GM12878 (cell line): ENCODE results near the gene ANKRD6. TPM values are rescaled to one million over a fixed set of nuclear protein-coding genes. Genes with fewer than 3 reads are reported as not detected.

ENCODE experiments used
- ATAC-seq: fragments of 200-7000 bp; cut with Tn5 transposase; 3 replicates; pipeline ENCODE4 v1.9.1; 2020; ENCODE audit warnings: mild to moderate bottlenecking, moderate library complexity
- BruUV-seq: library from RNA; stranded (reverse); fragments of 400-500 nt; replicated peaks from 2 replicates; lab custom pipeline; 2021; lab: Mats Ljungman, UMichigan
- CTCF ChIA-PET: fragments of 300-600 bp; sonication (Branson Sonifier 250); formaldehyde crosslinking; extraction: SDS; loops from one replicate; lab custom pipeline; 2021; ENCODE audit warnings: inconsistent platforms; lab: Yijun Ruan, JAX
- POLR2A ChIA-PET: fragments of 350-600 bp; formaldehyde crosslinking; extraction: SDS; loops from one replicate; lab custom pipeline; 2021; ENCODE audit warnings: inconsistent platforms; lab: Charles Lee
- RAD21 ChIA-PET: fragments of 300-600 bp; sonication (Branson Sonifier 250); formaldehyde crosslinking; loops from one replicate; lab custom pipeline; 2023; ENCODE audit warnings: antibody characterized with exemption; ENCODE audit not compliant: unreplicated experiment; lab: Charles Lee
- SMC1A ChIA-PET: fragments of 300-600 bp; sonication (Branson Sonifier 250); formaldehyde crosslinking; loops from one replicate; lab custom pipeline; 2023; ENCODE audit not compliant: unreplicated experiment, uncharacterized antibody; lab: Charles Lee
- DNase-seq: peaks from one replicate; pipeline ENCODE4 v3.0.0-alpha.2; 2011; ENCODE audit warnings: low read depth, low spot score
- FAIRE-seq: peaks from 3 replicates; lab custom pipeline; 2011; peaks lifted over from hg19 to GRCh38; lab: Jason Lieb, UNC
- H2AFZ ChIP-seq: 2 replicates; pipeline ENCODE4 v1.6.0; 2011; ENCODE audit warnings: low read depth, low read length, control low read depth; ENCODE audit not compliant: control insufficient read depth
- H3K27ac ChIP-seq: 2 replicates; pipeline ENCODE4 v1.5.1; 2011; ENCODE audit warnings: control low read depth; ENCODE audit not compliant: control insufficient read depth, insufficient read depth
- H3K27me3 ChIP-seq, 2 experiments: replicated peaks in 1 of 2; 2 replicates each; pipeline versions ENCODE4 v1.6.0 to v1.6.1; 2011; ENCODE audit warnings: low read length in 1 of 2; ENCODE audit not compliant: control insufficient read depth in 2 of 2, insufficient read depth in 2 of 2
- H3K36me3 ChIP-seq, 2 experiments: 2 replicates each; pipeline ENCODE4 v1.5.1; 2011; ENCODE audit warnings: low read length in 1 of 2; ENCODE audit not compliant: control insufficient read depth in 2 of 2, insufficient read depth in 2 of 2
- H3K4me1 ChIP-seq: 2 replicates; pipeline ENCODE4 v1.6.1; 2011; ENCODE audit warnings: mild to moderate bottlenecking, low read length, moderate library complexity, mixed read lengths; ENCODE audit not compliant: control insufficient read depth, insufficient read depth
- H3K4me2 ChIP-seq: 2 replicates; pipeline ENCODE4 v1.6.0; 2011; ENCODE audit warnings: control low read depth; ENCODE audit not compliant: control insufficient read depth, insufficient read depth
- H3K4me3 ChIP-seq: fragments of 200-600 bp; sonication (generic); 2 replicates; pipeline ENCODE4 v1.5.1; 2016
- H3K79me2 ChIP-seq: 2 replicates; pipeline ENCODE4 v1.6.0; 2011; ENCODE audit warnings: low read length; ENCODE audit not compliant: control insufficient read depth, insufficient read depth
- H3K9ac ChIP-seq: 2 replicates; pipeline ENCODE4 v1.8.0; 2011; ENCODE audit warnings: low read length, control low read depth, mixed read lengths; ENCODE audit not compliant: control insufficient read depth, insufficient read depth
- H3K9me3 ChIP-seq: replicated peaks from 3 replicates; pipeline ENCODE4 v1.5.1; 2011; ENCODE audit warnings: mild to moderate bottlenecking, low read length; ENCODE audit not compliant: control insufficient read depth, insufficient read depth
- H4K20me1 ChIP-seq: 2 replicates; pipeline ENCODE4 v1.6.0; 2011; ENCODE audit not compliant: control insufficient read depth, insufficient read depth
- CEBPZ ChIP-seq: fragments of 150-350 bp; IDR thresholded peaks from 2 replicates; pipeline ENCODE4 v1.6.1; 2016; ENCODE audit warnings: low read depth, low read length
- CUX1 ChIP-seq: IDR thresholded peaks from 2 replicates; pipeline ENCODE4 v1.6.1; 2012; ENCODE audit warnings: improper control_type of control experiment, low read depth, low read length; ENCODE audit not compliant: insufficient replicate concordance
- E2F8 ChIP-seq: fragments of 450-650 bp; IDR thresholded peaks from 2 replicates; pipeline ENCODE4 v1.6.1; 2018; ENCODE audit warnings: mild to moderate bottlenecking, low read depth, moderate library complexity; ENCODE audit not compliant: partially characterized antibody
- MXI1 ChIP-seq: fragments of 150-350 bp; IDR thresholded peaks from 2 replicates; pipeline ENCODE4 v1.6.1; 2011; ENCODE audit warnings: low read depth, mild to moderate bottlenecking, inconsistent platforms, low read length, improper control_type of control experiment
- NRF1 ChIP-seq: conservative IDR thresholded peaks from 2 replicates; pipeline ENCODE4 v1.6.1; 2011; ENCODE audit warnings: mild to moderate bottlenecking, low read depth, low read length, improper control_type of control experiment
- PBX3 ChIP-seq: IDR thresholded peaks from 2 replicates; pipeline ENCODE4 v1.6.1; 2011; ENCODE audit warnings: mild to moderate bottlenecking, low read depth, low read length, moderate library complexity; ENCODE audit not compliant: insufficient replicate concordance
- RB1 ChIP-seq: fragments of 450-650 bp; formaldehyde crosslinking; IDR thresholded peaks from 2 replicates; pipeline ENCODE4 v1.6.1; 2017; ENCODE audit warnings: mild to moderate bottlenecking, borderline replicate concordance
- SMAD5 ChIP-seq: IDR thresholded peaks from 2 replicates; pipeline ENCODE4 v1.6.1; 2016; ENCODE audit warnings: antibody characterized with exemption, low read depth
- SUZ12 ChIP-seq: fragments of 200-600 bp; sonication (generic); IDR thresholded peaks from one replicate; pipeline ENCODE4 v1.6.1; 2018; ENCODE audit warnings: antibody characterized with exemption, mild to moderate bottlenecking; ENCODE audit not compliant: unreplicated experiment
- WGBS: methylation state at CpG from one replicate; pipeline ENCODE4 v1.1.6; 2016; ENCODE audit warnings: low lambda C conversion rate; ENCODE audit not compliant: insufficient replicate concordance, insufficient coverage; ENCODE audit errors: missing lambda C conversion rate; 5-methylcytosine and 5-hydroxymethylcytosine counted together
- in situ Hi-C: fragments of 300-500 bp; cut with MboI; formaldehyde crosslinking; loops from 9 replicates; pipeline ENCODE4 v1.14.3; 2018; ENCODE audit warnings: mixed read lengths
- intact Hi-C: fragments of 100-400 bp; cut with micrococcal nuclease; formaldehyde crosslinking; loops from one replicate; pipeline ENCODE4 v1.14.2; 2022; ENCODE audit not compliant: unreplicated experiment
- polyA plus RNA-seq, 11 experiments: library from polyadenylated mRNA; depleted of rRNA in 4 of 11; unstranded in 6 of 11; stranded (reverse) in 5 of 11; fragments of >200 nt; fragmentation: Nextera tagmentation in 4 of 11; fragmentation: Illumina TruSeq in 1 of 11; extraction: Ambion mirVana in 4 of 11; extraction: Trizol in 1 of 11; gene quantifications; 1 replicate in 1 of 11; 2 replicates in 10 of 11; pipeline versions ENCODE4 v1.2.1 to v1.2.3, GENCODE V29; 2011 to 2016; ENCODE audit warnings: inconsistent platforms in 2 of 11, missing spikeins in 2 of 11, low read depth in 1 of 11
- total RNA-seq, 4 experiments: library from RNA; depleted of rRNA in 3 of 4; stranded (reverse); fragments of >200 nt in 3 of 4; fragmentation: Illumina TruSeq in 1 of 4; extraction: Trizol in 1 of 4; gene quantifications; 2 replicates each; pipeline versions ENCODE4 v1.2.1 to v1.2.3, GENCODE V29; 2013 to 2021

ANKRD6 gene
- total and polyA plus RNA-seq, 10 of the 15 experiments (the other 5 are each of a cell fraction or from before 2014, with no cell fraction given) = 0.03 to 0.90 (median 0.38) TPM

GRCh38 chr6:89462503-89462902 lies 29.6 kb downstream of the ANKRD6 start (continued):
- no peak for TF ChIP-seq SUZ12
- no peak for TF ChIP-seq CEBPZ
- no peak for TF ChIP-seq NRF1
- TF ChIP-seq RB1 = no peak
- TF ChIP-seq, all 136 proteins: peak for 0

- in situ Hi-C loops (no loop called here), intact Hi-C loops (no loop called here)
- WGBS = 50% methylated on average over 2 of the region's 2 CpGs
- ChIA-PET SMC1A (interaction anchor here (0.6 kb wide), 1 partner anchor 168 kb away, joined by 3 read pairs; no protein-coding TSS in a partner anchor), RAD21 (no interaction called here), POLR2A (no interaction called here), CTCF (interaction anchor here (0.6 to 0.8 kb wide), 2 partner anchors 145 to 405 kb away, joined by 3 read pairs; no protein-coding TSS in a partner anchor)
- no TSS peak for BruUV-seq
- no peak for ATAC-seq
- Histone ChIP-seq H3K27me3 (no peaks in the 10 kb centered on the region), H3K36me3 (no peaks in the 10 kb centered on the region), H3K79me2 (no peaks in the 10 kb centered on the region), H3K4me1 (no peaks in the 10 kb centered on the region), H3K9me3 (no peaks in the 10 kb centered on the region), H3K4me2 (no peak overlapping the region), H4K20me1 (no peaks in the 10 kb centered on the region), H2AFZ (no peak overlapping the region), H3K27ac (no peak overlapping the region), H3K4me3 (no peak overlapping the region), H3K9ac (no peak overlapping the region)
- DNase-seq = no peak
- FAIRE-seq = no peak
- TF ChIP-seq PBX3 (no peak), MXI1 (no peak), CUX1 (no peak), E2F8 (no peak), SMAD5 (no peak)
Observed at GRCh38 chr6:89464295-89464694, 31.3 kb downstream of the ANKRD6 start.
